ENCODE results near the gene CFAP45.

CFAP45 gene

GRCh38 chr1:159823406-159823805, 76.6 kb downstream of the CFAP45 start:
- H3K4me1 ChIP-seq (ENCODE audit: insufficient read depth, low read length) = peaks cover 5% of the 10 kb centered on the region; the same call in 1 of the 2 replicates
- H3K36me3 ChIP-seq (ENCODE audit: insufficient read depth, low read length) = no peaks in the 10 kb centered on the region
- no peaks in the 10 kb centered on the region for H3K9me3 ChIP-seq (ENCODE audit: control insufficient read depth, insufficient read depth, low read length)
- H3K9ac ChIP-seq (ENCODE audit: low read depth, low read length) = no peak overlapping the region

All from ES-I3 (cell line).